HL-60/S4 treated with phorbol 12-myristate 13-acetate at 8.2 ng/mL for 4 days and 3 days (cell line): ENCODE data around the gene MAP1B.

Source experiments
- in situ Hi-C: fragments of 300-500 bp; cut with MboI; formaldehyde crosslinking; loops from 2 replicates; pipeline ENCODE4 v1.15.0; 2022; ENCODE audit warnings: low sequenced_read_pairs

The MAP1B gene

DNA sequence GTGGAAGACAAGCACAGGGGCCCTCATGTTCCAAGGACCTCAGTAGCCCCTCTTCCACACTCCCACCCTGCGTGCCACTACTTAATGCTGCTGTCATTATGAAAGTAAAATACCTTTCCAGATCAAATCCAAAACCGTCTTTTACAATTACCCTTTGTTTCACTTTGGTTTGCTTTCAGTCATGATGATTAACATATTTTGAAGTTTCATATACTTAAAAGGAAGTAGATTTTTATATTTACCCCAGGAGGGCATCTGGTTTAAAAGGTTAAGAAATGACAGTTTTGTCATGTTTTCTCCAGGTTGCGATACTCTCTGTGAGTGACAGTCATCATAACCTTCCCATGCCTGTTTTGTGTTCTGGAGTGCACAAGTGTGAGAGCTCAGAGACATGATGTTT is 13.5 kb upstream of the MAP1B start:
- in situ Hi-C loops, result no loop called here

DNA sequence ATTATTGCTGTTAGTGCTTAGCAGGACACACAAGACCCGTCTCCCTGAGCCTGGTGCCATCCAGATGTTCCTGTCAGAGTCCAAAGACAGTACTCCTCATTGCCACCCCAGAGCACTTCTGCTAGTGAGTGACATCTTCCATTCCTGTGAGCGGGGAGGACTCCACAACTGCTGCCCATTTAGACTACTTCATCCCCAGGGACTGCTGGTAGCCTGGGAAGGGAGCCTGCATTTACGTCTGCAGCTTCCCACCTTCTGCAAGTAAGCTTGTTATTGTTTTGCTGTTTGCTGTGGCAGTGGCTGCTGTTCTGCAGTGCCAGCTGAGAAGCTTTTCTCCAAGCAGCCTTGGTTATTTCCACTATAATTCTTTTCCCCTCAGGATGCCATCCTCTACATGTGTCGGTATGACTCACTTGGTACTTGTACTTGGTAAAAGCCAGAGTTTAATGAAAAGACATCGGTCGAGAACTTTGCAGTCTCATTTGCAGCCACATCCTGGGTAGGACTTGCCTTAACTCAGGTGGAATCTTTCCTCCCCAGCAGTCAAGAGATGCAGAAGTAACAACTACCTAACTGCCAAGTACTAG is 10.6 kb upstream of the MAP1B start:
- in situ Hi-C loops, result no loop called here

DNA sequence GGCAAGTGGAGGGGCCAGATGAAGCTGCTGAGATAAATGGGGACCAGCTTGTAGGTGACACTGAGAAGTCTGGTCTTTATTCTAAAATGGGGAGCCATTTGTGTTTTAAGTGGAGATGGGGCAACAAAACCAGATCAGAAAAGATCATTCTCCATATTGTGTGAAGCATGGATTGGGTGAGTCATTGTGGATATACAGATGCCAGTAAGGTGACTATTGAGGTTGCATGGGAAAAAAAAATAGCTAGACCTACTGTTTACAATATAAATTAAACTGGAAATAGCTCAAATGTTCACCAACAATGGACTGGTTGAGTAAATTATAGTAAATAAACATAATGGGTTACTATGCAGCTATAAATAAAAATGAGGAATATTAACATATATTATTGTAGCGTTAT is 5.4 kb upstream of the MAP1B start:
- in situ Hi-C loops, result no loop called here

DNA sequence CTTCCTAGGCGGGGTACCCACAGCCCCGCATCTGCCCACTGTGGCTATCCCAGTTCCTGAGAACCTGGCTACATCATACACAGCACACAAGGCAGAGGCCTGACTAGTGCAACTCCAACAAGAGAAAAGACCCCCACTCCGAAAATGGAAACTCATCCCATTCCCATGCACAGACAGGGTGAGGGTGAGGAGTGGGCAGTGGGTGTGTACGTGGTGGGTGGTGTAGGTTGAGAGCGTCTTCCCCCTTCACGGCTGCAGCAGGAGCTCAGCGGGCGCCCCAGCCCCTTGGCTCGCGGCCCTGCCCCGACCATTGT is 501 bp upstream of the MAP1B start:
- in situ Hi-C loops, result no loop called here

DNA sequence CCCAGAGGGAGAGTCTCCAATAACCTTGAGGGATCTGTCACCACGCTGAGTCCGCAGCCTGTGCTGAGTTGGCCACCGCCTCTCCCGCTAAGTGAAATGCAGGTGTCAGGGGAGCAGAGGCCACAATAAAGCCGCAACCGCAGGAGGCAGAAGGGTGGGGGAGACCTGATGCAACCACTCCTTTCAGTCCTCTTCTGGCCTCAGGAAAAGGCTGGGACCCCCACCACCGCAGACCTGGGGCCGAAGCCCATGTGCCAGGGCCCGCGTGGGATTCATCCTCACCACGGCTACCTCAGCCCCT is 576 bp downstream of the MAP1B start:
- in situ Hi-C loops, result no loop called here

DNA sequence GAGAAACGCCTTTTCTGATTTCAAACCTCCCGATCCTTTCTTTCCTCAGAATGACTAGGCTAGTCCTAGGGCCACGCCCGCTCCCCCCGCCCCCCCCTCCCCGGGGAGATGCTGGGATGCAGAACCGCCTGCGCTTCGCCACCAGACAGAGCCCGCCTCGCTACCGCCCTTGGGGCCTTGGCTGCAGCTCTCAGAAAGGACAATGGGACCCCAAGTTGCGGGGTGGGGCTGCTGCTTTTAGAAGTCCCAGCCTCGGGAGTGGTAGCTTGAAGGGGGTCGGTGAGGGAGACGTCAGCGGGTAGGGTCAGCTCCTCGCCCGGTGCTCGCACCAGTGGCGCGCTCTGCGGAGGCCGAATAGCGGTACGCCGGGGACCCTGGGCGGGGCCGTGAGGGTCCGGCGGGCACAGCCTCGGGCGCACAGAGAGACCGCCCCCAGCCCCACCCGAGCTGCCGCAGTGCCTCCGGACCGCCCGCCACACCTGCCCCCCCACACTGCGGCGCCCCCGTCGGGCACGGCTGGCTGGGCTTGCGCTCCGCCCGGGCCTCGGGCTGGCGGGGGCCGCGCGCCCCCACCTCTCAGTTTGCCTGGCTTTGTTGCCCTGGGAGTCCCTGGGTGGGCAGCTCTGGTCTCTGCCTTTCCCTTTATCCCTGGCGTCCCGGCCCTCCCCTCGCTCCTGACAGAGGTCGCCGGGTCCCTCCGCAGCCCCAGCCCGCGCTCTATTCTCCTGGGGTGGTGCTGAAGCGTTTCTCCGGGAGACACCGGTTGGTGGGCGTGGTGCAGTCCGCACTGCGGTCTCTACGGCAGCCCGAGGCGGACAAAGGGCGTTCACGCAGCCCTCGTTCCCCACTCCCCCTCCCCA is 1.2 kb downstream of the MAP1B start:
- in situ Hi-C loops, result no loop called here

DNA sequence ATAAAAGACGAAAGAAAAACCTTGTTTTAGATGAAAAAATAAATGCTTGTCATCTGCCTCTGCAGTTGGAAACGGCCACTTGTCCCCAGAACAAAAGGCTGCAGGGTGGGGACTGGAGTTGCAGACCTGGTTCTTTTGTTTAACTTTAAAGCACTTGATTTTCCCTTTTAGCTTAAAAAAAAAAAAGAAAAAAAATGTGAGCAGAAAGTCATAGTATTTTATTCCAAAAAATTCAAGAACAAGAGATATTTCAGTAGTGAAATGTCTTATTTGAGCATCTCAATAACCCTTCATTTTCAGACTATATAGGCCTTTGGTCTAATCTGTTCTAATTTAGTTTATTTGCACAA is 1.8 kb downstream of the MAP1B start:
- in situ Hi-C loops, result no loop called here

DNA sequence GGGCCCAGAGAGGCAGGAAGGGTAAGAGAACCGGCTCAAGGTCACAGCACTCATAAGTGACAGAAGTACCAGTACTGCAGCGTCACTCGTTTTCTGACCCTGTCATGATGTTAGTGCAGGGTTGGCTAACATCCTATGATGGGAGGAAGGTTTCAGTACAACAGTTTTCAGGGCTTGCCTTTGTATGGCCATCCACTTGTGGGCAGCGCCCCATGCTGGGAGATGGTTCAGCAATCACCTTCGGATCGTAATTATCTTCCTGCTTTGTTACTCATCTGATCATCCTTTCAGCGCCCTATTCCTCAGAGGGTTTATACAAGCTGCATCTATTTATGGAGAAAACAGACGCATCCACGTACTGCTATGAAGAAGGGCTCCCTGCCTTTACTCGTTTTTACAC is 2.4 kb downstream of the MAP1B start:
- in situ Hi-C loops, result no loop called here

DNA sequence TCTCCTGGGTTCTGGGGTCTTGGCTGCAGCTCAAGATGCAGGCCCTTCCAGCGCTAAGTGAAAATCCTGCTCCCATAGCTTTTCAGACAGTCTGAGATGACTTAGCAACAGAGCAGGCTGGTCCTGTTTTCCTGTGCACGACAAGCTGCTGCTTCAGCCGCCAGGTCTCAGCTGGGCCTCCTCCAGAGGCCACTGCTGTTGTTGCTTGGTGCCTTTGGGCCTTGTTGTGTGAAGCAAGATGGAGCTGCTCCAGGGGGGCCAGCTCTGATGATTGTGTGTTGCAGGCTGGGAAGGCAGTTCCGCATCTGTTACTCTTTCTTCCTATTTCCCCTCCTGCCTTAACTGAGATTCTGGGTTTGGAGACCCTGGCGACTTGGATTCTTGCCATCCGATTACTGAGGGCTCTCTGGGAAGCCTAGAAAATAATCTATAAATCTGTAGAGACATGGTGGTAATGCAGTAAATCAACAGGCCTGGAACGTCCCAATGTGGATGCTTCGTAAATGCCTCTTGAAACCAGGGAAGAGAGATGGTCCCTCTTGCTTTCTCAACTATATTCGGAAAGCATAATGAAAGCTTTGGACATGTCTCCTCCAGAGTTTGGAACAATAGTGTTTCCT is 3.2 kb downstream of the MAP1B start:
- in situ Hi-C loops, result no loop called here

DNA sequence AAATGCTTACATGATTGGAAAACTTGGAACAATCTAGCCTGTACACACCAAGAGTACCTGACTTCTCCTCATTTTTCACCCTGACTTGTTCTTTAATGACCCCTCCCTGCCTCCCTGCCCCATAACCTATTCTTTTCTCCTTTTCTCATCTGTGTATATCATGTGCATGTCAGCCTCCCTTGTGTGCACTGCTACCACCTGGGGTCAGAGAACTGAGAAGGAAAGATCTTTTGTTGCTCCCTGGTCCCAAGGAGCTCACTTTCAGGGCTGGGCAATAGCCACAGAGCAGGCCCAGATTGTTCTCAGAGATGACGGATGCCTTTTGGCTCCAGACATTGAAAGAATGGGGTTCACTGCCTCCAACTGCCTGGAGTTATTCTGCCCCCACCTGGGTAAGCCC is 5.1 kb downstream of the MAP1B start:
- in situ Hi-C loops, result no loop called here

DNA sequence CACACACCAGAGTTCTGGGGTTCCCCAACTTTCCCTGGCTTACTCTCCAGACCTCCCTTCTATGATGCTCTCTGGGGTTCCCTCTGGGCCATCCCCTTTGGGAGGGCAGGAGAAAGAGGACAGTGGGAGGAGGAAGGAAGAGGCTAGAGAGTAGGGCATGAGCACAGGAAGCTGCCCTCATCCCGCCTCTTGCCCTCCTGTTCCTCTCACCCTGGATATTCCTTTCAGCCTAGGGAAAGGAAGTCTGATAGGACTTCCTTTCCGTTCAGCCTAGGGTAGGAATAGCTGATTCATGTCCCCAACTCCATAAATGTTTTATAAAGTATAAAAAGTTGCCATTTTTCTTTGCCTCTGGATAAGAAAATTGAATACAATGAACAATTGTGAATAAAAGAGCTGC is 7.4 kb downstream of the MAP1B start:
- in situ Hi-C loops, result no loop called here

DNA sequence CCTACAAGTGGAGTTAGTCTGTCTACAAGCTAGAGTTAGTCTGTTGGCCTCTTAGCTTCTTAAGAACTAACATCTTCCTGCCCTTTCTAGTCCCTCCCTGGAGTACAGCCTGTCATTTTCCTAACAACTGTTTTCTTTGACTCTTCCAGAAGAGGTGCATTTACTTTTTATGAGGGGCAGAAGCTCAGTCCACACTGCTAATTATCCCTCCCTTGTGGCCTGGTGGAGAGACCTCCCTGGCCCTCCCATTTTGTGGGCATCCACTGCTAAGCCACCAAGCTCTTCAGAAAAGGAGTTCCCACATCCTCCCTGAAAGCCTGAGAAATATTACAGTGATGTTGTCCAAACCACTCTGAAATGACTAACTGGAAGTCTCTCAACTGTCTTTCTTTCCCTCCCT is 8.0 kb downstream of the MAP1B start:
- in situ Hi-C loops, result no loop called here

DNA sequence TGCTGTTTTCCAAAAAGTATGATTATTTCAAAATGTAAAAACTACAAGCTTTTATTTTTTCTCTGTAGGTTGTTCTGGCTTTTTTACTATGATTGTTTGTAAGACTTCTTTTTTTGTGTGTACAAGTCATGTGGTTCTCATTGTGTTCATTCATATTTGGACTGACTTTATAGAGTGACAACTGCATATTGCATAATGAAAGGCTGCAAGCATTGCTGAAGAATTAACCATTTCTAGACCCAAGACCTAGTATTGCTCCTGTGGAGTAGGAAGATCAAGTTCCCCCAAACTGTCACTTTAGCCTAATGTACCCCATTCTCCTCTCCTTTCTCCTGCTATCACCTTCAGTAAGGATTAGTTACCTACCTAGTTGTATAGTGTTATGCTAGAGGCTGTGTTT is 10.0 kb downstream of the MAP1B start:
- in situ Hi-C loops, result no loop called here

DNA sequence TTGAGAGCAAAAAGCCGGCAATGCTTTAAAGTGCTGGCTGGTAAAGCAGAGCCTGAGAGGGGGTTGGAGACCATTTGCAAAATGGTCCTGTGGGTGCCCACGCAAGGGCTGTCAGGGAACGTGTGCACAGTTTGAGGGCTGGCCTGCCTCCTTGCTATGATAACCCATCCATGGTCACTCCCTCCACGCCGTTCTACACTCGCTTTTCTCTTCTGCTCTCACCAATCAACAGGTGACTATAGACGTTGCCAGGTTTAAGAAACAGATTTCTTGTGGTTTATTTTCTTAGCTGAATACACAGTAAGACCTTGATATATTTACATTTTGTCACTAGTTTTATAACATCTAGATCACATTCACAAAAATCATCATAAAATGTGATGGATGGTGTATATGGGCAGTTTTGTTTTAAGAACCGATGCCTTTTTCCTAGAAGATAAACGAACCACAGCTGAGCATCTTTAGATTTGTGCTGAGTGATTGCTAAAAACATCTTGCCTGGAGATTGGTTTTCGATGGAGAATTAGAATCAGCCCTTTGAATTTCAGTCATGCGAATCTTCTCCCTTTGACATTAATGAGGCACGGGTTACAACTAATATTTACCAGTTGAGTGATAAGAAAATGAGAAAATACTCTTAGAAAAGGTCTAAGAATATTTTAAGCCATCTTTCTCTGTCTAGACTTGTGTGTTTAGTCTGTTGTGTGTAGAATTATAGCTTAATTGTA is 13.9 kb downstream of the MAP1B start:
- in situ Hi-C loops, result no loop called here

DNA sequence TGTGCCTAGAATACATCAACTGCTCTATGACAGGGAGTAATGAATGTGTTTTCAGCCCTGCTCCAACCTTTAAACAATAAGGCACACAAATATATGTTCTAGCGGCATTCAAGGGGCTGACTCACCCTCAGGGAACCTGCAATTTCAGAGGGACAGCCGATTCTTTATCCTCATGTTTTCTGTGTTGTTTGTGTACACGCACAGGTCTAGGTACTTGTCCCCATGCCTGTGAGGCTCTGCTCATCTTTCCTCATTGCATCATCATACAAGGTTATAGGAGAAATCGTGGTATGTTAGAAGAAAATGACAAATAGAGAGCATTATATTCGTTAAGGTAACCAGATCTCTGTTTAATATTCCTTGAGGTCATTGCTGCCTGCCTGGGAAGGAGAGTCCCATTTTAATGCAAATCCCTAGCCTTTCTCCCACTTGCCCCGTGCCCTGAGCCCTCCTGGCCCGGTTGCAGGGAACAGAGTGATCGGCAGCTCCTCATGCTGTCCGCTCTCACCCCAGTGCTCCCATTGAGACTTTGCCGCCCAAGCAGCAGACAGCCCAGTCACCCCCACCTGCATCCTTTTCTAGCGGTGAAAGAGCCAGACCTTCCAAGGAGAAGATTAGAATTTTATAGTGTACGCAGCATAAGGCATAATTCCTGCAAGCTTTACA is 14.6 kb downstream of the MAP1B start:
- in situ Hi-C loops, result no loop called here

DNA sequence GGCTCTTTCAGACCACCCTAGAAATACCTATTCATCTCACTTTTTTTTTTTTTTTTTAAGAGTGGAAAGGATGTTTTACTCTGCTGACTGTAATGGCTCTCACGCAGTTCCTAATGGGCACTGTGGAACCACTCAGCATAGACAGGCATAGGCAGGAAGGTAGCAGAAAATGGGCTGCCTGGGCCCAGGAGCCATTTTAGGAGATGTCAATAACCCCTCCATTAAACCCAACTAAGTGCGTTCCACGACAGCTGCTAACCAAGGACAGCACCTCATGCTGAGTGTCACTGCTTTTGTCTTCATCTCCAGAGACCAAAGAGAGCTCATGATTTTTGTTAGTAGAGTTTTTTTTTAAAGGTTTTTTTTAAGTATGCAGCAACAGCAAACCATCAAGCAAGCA is 15.3 kb downstream of the MAP1B start:
- in situ Hi-C loops, result no loop called here

DNA sequence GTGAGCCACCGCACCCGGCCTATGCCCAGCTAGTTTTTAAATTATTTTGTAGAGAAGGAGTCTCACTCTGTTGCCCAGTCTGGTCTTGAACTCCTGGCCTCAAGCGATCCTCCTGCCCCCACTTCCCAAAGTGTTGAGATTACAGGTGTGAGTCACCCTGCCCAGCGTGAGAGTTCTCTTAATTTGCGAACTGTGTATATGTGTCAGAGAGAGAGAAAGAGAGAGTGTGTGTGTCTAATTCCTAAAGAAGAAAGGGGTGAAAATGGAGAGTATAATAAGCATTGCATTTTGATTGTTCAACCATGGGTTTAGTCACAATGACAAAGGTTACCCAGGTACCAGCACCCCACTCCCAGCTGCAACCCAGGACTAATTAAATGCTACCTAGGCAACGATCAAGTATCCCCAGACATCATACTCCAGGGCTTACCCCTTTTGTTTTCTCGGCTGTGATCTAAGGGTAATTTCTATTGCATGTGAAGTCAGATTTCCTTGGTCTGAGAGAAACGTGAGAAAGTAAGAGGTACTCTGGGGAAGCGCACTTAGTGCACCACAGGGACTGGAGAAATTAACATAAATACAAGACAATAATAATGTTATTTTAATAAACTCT is 16.6 kb downstream of the MAP1B start:
- in situ Hi-C loops, result no loop called here

DNA sequence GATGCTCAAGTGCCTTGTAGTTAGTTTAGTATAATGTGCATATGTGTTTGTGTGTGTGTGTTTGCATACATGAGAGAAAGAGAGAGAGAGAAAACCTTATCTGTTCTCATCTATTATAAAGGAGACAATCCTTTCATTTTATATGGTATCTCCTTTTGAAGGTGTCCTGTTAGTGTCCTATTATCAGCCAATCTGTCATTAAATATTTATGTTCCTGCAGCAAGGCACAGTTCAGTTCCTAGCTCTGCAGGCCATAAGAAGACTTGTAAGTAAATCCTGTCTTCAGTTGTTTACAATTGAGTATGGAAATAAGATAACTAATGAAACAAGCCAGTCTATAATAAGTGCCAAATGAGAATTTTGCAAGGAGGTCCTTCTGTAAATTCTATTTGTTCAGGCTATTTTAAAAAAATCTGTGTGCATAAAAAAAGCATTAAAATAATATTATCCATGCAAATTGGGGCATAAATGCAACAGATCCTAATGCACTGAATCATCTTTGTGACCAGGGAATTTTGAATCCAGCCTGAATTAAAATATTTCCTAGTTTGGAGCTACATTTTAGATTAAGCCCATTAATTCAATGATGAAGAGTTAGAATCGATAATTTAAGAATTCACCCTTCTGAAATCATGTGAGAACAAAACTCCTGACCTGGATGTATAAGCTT is 18.1 kb downstream of the MAP1B start:
- in situ Hi-C loops, result no loop called here

DNA sequence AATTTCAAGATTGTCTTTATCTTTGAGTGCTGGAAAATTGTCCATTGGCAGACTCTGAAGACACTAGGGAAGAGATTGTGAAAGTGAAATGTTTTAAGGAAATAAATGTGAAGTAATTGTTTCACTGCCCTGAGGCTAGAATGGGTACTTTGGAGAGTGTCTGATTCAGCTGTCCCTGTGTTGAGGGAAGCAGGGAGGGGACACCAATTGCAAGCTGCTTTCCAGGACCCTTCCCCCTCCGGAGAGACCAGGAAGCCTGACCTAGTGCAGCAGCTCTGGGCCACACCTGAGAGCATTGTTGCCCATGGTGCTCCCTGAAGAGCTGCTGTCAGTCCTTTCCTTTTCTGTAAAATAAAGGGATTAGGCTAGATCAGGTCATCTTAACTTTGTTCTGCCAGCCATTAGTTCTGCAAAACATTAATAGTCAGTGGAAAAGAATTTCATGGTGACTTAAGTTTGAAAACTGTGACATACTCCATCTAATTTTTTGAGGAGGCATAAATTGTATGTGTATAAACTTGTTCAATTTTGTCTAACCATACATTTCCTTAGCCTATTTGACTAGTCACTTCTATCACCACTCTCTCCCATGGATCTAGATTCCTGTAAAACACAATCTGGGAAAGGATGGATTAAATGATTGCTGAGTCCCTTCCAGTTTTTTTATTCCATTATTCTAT is 18.8 kb downstream of the MAP1B start:
- in situ Hi-C loops, result no loop called here

DNA sequence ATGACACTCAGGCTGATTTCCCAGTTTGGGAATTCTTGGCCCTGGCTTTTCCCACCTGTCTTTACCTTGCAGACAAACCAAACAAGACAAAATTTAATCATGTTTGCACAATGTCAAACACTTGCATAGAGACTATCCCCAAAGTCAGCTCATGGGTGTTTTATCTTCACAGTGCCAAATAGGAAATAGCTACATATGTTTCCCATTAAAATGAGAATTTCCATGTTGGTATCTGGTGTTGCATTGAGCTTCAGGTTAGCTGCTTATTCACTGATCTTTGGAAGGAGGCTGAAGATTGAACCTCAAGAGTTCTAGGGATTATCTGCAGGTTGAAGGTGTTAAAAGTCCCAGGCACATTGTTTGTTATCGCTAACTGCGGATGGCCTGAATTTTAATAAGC is 19.5 kb downstream of the MAP1B start:
- in situ Hi-C loops, result no loop called here
